H1 (cell line): ENCODE data around the gene DNMT1. TPM values are rescaled to one million over a fixed set of nuclear protein-coding genes. Genes with fewer than 3 reads are reported as not detected.
A peak's percentile ranks its signal among the peaks of the same experiment; 100 is the strongest.

Experiments used
- CTCF ChIA-PET: fragments of 300-600 bp; sonication (Branson Sonifier 250); formaldehyde crosslinking; loops from one replicate; lab custom pipeline; 2021; ENCODE audit not compliant: partially characterized antibody; lab: Charles Lee
- POLR2A ChIA-PET: fragments of 300-600 bp; sonication (Branson Sonifier 250); formaldehyde crosslinking; loops from one replicate; lab custom pipeline; 2021; ENCODE audit warnings: inconsistent platforms; ENCODE audit not compliant: partially characterized antibody; lab: Charles Lee
- DNase-seq, 2 experiments: peaks; one replicate each; pipeline versions ENCODE4 v3.0.0 to v3.0.0-alpha.2; 2010 to 2022; ENCODE audit warnings: low spot score in 2 of 2, low read depth in 1 of 2, mixed read lengths in 1 of 2
- FAIRE-seq: peaks from 2 replicates; lab custom pipeline; 2011; peaks lifted over from hg19 to GRCh38; lab: Jason Lieb, UNC
- H2AFZ ChIP-seq: 2 replicates; pipeline ENCODE4 v1.8.1; 2012; ENCODE audit warnings: low read length, inconsistent platforms
- H2AK5ac ChIP-seq: 2 replicates; pipeline ENCODE4 v1.6.1; 2013; ENCODE audit warnings: low read depth, low read length
- H2BK120ac ChIP-seq: replicated peaks from 2 replicates; pipeline ENCODE3; 2013; ENCODE audit warnings: low read depth, low read length, inconsistent platforms
- H2BK12ac ChIP-seq: 2 replicates; pipeline ENCODE4 v1.6.1; 2013; ENCODE audit warnings: low read depth, low read length
- H2BK15ac ChIP-seq: 2 replicates; pipeline ENCODE4 v1.6.1; 2013; ENCODE audit warnings: low read length
- H2BK20ac ChIP-seq: 2 replicates; pipeline ENCODE4 v1.6.1; 2013; ENCODE audit warnings: low read length
- H2BK5ac ChIP-seq: 2 replicates; pipeline ENCODE4 v1.6.1; 2013; ENCODE audit warnings: low read depth, low read length
- H3K14ac ChIP-seq: 2 replicates; pipeline ENCODE4 v1.6.1; 2013; ENCODE audit warnings: inconsistent platforms; ENCODE audit not compliant: insufficient read length
- H3K18ac ChIP-seq: 2 replicates; pipeline ENCODE4 v1.6.1; 2013; ENCODE audit warnings: low read length; ENCODE audit errors: extremely low read depth
- H3K23ac ChIP-seq: 2 replicates; pipeline ENCODE4 v1.6.1; 2013; ENCODE audit warnings: inconsistent platforms; ENCODE audit not compliant: insufficient read length
- H3K23me2 ChIP-seq: 2 replicates; pipeline ENCODE4 v1.6.1; 2013; ENCODE audit warnings: low read depth, low read length
- H3K27ac ChIP-seq: 2 replicates; pipeline ENCODE4 v1.6.1; 2011; ENCODE audit warnings: low read depth, low read length, inconsistent platforms
- H3K27me3 ChIP-seq, 4 experiments: replicated peaks in 1 of 4; 1 replicate in 1 of 4; 2 replicates in 3 of 4; pipeline versions ENCODE4 v1.6.1 to v1.8.1; 2011 to 2013; ENCODE audit warnings: low read length in 3 of 4, mild to moderate bottlenecking in 3 of 4, inconsistent platforms in 2 of 4, mixed read lengths in 2 of 4, moderate library complexity in 1 of 4; ENCODE audit not compliant: control insufficient read depth in 3 of 4, insufficient read depth in 3 of 4; ENCODE audit errors: extremely low read depth in 1 of 4
- H3K36me3 ChIP-seq, 4 experiments: 2 replicates each; pipeline versions ENCODE4 v1.6.1 to v1.8.1; 2011 to 2013; ENCODE audit warnings: mild to moderate bottlenecking in 4 of 4, low read length in 3 of 4, moderate library complexity in 2 of 4, control low read depth in 1 of 4, inconsistent platforms in 1 of 4; ENCODE audit not compliant: insufficient read depth in 4 of 4, control insufficient read depth in 2 of 4
- H3K4ac ChIP-seq: replicated peaks from 2 replicates; pipeline ENCODE3; 2013; ENCODE audit warnings: low read length, low read depth, mixed read lengths, inconsistent platforms; ENCODE audit not compliant: insufficient read length
- H3K4me1 ChIP-seq, 4 experiments: replicated peaks in 1 of 4; 1 replicate in 1 of 4; 2 replicates in 3 of 4; pipeline versions ENCODE4 v1.6.1 to v1.8.1; 2011 to 2013; ENCODE audit warnings: low read length in 3 of 4, inconsistent platforms in 2 of 4, mixed read lengths in 1 of 4; ENCODE audit not compliant: insufficient read depth in 4 of 4, control insufficient read depth in 3 of 4
- H3K4me2 ChIP-seq, 2 experiments: 2 replicates each; pipeline versions ENCODE4 v1.6.1 to v1.8.1; 2011 to 2013; ENCODE audit warnings: low read depth in 2 of 2, low read length in 2 of 2, control low read depth in 1 of 2, inconsistent platforms in 1 of 2, mild to moderate bottlenecking in 1 of 2; ENCODE audit not compliant: insufficient read depth in 1 of 2
- H3K4me3 ChIP-seq, 4 experiments: fragments of 200-600, 300-600 bp in 1 of 4; sonication (generic), shearing (Covaris generic), sonication (Bioruptor Twin) in 1 of 4; 2 replicates each; pipeline versions ENCODE4 v1.5.1 to v1.8.1; 2011 to 2016; ENCODE audit warnings: low read length in 4 of 4, low read depth in 3 of 4, control low read depth in 2 of 4, inconsistent platforms in 2 of 4, mild to moderate bottlenecking in 2 of 4, mixed read lengths in 1 of 4, moderate library complexity in 1 of 4; ENCODE audit not compliant: insufficient read depth in 2 of 4; ENCODE audit errors: extremely low read depth in 1 of 4
- H3K56ac ChIP-seq: replicated peaks from 2 replicates; pipeline ENCODE3; 2013; ENCODE audit warnings: low read depth, mild to moderate bottlenecking, mixed read lengths, low read length, inconsistent platforms; ENCODE audit not compliant: insufficient read length
- H3K79me1 ChIP-seq: 2 replicates; pipeline ENCODE4 v1.6.1; 2013; ENCODE audit warnings: low read depth, low read length, control low read depth
- H3K79me2 ChIP-seq, 2 experiments: 2 replicates each; pipeline versions ENCODE4 v1.6.1 to v1.8.1; 2012 to 2013; ENCODE audit warnings: low read length in 2 of 2, mild to moderate bottlenecking in 2 of 2, inconsistent platforms in 1 of 2; ENCODE audit not compliant: insufficient read depth in 2 of 2, control insufficient read depth in 1 of 2
- H3K9ac ChIP-seq, 4 experiments: replicated peaks in 1 of 4; 1 replicate in 1 of 4; 2 replicates in 3 of 4; pipeline versions ENCODE4 v1.6.1 to v1.8.1; 2011 to 2013; ENCODE audit warnings: low read depth in 3 of 4, low read length in 3 of 4, control low read depth in 2 of 4, mild to moderate bottlenecking in 2 of 4, moderate library complexity in 2 of 4, inconsistent platforms in 1 of 4; ENCODE audit errors: extremely low read depth in 1 of 4
- H3K9me3 ChIP-seq, 2 experiments: 2 replicates each; pipeline versions ENCODE4 v1.6.1 to v1.8.1; 2012 to 2013; ENCODE audit warnings: mild to moderate bottlenecking in 2 of 2, moderate library complexity in 2 of 2, control low read depth in 1 of 2, inconsistent platforms in 1 of 2, low read depth in 1 of 2, low read length in 1 of 2, mixed read lengths in 1 of 2; ENCODE audit not compliant: insufficient read depth in 2 of 2
- H4K20me1 ChIP-seq, 2 experiments: replicated peaks in 1 of 2; 2 replicates each; pipeline versions ENCODE3 to v1.8.1; 2011 to 2013; ENCODE audit warnings: inconsistent platforms in 2 of 2, low read length in 2 of 2, mild to moderate bottlenecking in 1 of 2; ENCODE audit not compliant: insufficient read depth in 2 of 2, control insufficient read depth in 1 of 2
- H4K5ac ChIP-seq: 2 replicates; pipeline ENCODE4 v1.6.1; 2013; ENCODE audit warnings: low read length, low read depth, mixed read lengths, inconsistent platforms; ENCODE audit not compliant: insufficient read length
- H4K8ac ChIP-seq: 2 replicates; pipeline ENCODE4 v1.8.0; 2013; ENCODE audit warnings: mild to moderate bottlenecking, moderate library complexity, low read length, inconsistent platforms; ENCODE audit not compliant: insufficient read depth; ENCODE audit errors: extremely low read depth
- H4K91ac ChIP-seq: replicated peaks from 2 replicates; pipeline ENCODE3; 2013; ENCODE audit warnings: low read length, mixed read lengths, inconsistent platforms; ENCODE audit not compliant: insufficient read length
- EZH2 ChIP-seq: fragments of 200-600 bp; sonication (generic); IDR thresholded peaks from 2 replicates; pipeline ENCODE4 v1.7.1; 2012; ENCODE audit warnings: low read depth, mild to moderate bottlenecking, moderate library complexity, low read length, inconsistent platforms; ENCODE audit not compliant: severe bottlenecking
- JUND ChIP-seq: IDR thresholded peaks from 2 replicates; pipeline ENCODE4 v1.6.1; 2011; ENCODE audit warnings: mild to moderate bottlenecking, improper control_type of control experiment, low read length
- POU5F1 ChIP-seq: IDR thresholded peaks from 2 replicates; pipeline ENCODE4 v1.6.1; 2011; ENCODE audit warnings: low read depth, mild to moderate bottlenecking, low read length, moderate library complexity
- RNF2 ChIP-seq: fragments of 200-900, 300-1000 bp; sonication (generic); IDR thresholded peaks from 2 replicates; pipeline ENCODE4 v1.7.1; 2016; ENCODE audit warnings: borderline replicate concordance, low read depth, mild to moderate bottlenecking, antibody characterized with exemption, low read length; ENCODE audit not compliant: poor library complexity, severe bottlenecking; ENCODE audit errors: missing control alignments
- TBP ChIP-seq: IDR thresholded peaks from 2 replicates; pipeline ENCODE4 v1.6.1; 2011; ENCODE audit warnings: low read depth, low read length, improper control_type of control experiment
- TEAD4 ChIP-seq: IDR thresholded peaks from 2 replicates; pipeline ENCODE4 v1.6.1; 2012; ENCODE audit warnings: low read depth, low read length, inconsistent platforms, mixed read lengths
- WGBS, 2 experiments: shearing (Covaris generic) in 1 of 2; methylation state at CpG; one replicate each; pipeline versions ENCODE4 v1.1.6 to v1.1.7; 2013 to 2015; ENCODE audit warnings: low lambda C conversion rate in 2 of 2, mixed read lengths in 2 of 2, inconsistent platforms in 1 of 2, low coverage in 1 of 2, missing lambda C conversion rate in 1 of 2; ENCODE audit not compliant: insufficient replicate concordance in 2 of 2, insufficient coverage in 1 of 2, insufficient read length in 1 of 2; ENCODE audit errors: extremely low coverage in 1 of 2, missing lambda C conversion rate in 1 of 2; 5-methylcytosine and 5-hydroxymethylcytosine counted together
- polyA plus RNA-seq, 7 experiments: library from polyadenylated mRNA; depleted of rRNA in 3 of 7; stranded (reverse) in 5 of 7; unstranded in 2 of 7; fragments of >200 nt in 5 of 7; fragments of 200-250 nt in 2 of 7; gene quantifications; 1 replicate in 5 of 7; 2 replicates in 1 of 7; 4 replicates in 1 of 7; pipeline versions ENCODE4 v1.2.1 to v1.2.3, GENCODE V29; 2011 to 2013; ENCODE audit warnings: missing spikeins in 2 of 7, mixed read lengths in 2 of 7
- total RNA-seq: library from RNA; stranded (reverse); fragmentation: NEBNext Ultra II Directional; extraction: Animal tissue kit (Norgen Biotek cat#: 25700); gene quantifications from 2 replicates; pipeline ENCODE4 v1.2.1, GENCODE V29; 2021

DNMT1 gene
- total and polyA plus RNA-seq, 2 of the 8 experiments (the other 6 are each of a cell fraction or from before 2014, with no cell fraction given), result 101 to 210 TPM

DNA sequence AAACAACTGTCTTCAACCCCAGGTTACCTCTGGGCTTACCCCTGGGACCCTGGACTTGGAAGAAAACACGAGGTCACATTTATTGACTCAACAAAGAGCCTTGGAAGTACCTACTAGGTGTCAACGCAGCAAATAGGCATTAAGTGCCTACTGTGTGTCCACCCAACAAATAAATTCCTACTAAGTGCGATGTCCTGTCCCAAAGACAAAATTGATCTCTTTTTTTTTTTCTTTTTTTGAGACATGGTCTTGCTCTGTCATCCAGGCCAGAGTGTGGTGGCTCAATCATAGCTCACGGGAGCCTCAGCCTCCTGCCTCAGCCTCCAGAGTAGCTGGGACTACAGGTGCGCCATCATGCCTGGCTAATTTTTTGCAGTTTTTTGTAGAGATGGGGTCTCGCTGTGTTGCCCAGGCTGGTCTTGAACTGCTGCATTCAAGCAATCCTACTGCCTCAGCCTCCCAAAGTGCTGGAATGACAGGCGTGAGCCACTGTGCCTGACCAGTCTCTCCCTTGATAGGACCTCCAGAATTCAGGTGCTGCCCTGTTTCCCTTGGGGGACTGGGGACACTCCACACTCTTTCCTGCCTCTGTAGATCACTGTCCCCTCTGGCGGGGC is 37.0 kb upstream of the DNMT1 start:
- ChIA-PET POLR2A (interaction anchor here (0.6 to 2.1 kb wide), 5 partner anchors 12 to 130 kb away, joined by 3 to 9 read pairs (median 3); partner anchors contain the start of genes DNMT1 and MRPL4), CTCF (interaction anchor here (0.6 to 1.1 kb wide), 2 partner anchors 15 to 136 kb away, joined by 3 to 4 read pairs; no protein-coding TSS in a partner anchor)
- Histone ChIP-seq H3K36me3 (no peaks in the 10 kb centered on the region), H3K79me1 (peaks cover 5% of the 10 kb centered on the region), H3K9ac (peak overlapping the region in 3 of 4 experiments; percentile 40 to 61 (median 53); a peak in 5 of 7 replicates), H3K4ac (no peak overlapping the region), H2AK5ac (peak overlapping the region; percentile 39), H2BK120ac (no peak overlapping the region), H4K20me1 (peaks cover 3 to 7% of the 10 kb centered on the region in 2 experiments), H2BK5ac (no peak overlapping the region), H3K4me2 (peak overlapping the region; percentile 81 to 82), H3K23ac (no peak overlapping the region), H3K27me3 (0 out of 7 replicates have a peak, but pooled peaks cover 0 to 3% (median 0%) of the 10 kb centered on the region in 4 experiments), H3K79me2 (peaks cover 0 to 9% of the 10 kb centered on the region in 2 experiments; a peak in 2 of 4 replicates), H4K8ac (peak overlapping the region; percentile 54), H3K56ac (no peak overlapping the region), H3K4me3 (peak overlapping the region; percentile 18 to 88 (median 44); a peak in 6 of 8 replicates), H3K27ac (no peak overlapping the region), H4K5ac (no peak overlapping the region), H4K91ac (peak overlapping the region; percentile 84), H2AFZ (0 out of 2 replicates have a peak overlapping the region, but pooled peaks have one; percentile 24), H3K14ac (no peak overlapping the region), H3K23me2 (peaks cover 10% of the 10 kb centered on the region; the same call in 1 of the 2 replicates), H2BK20ac (no peak overlapping the region), H3K18ac (peak overlapping the region; percentile 60; the same call in 1 of the 2 replicates)
- DNase-seq, result no peak
- 69% methylated on average over 8 of the region's 8 CpGs; no CpG with 5 or more reads in 1 of the 2 experiments for WGBS, 2 experiments
- TF ChIP-seq JUND (no peak), POU5F1 (no peak), EZH2 (no peak), RNF2 (no peak), TEAD4 (no peak), TBP (no peak)
- TF ChIP-seq, all 59 proteins: peak for 0
- peak overlapping the region; percentile 68 for H2BK12ac ChIP-seq
- FAIRE-seq, result no peak
- H2BK15ac ChIP-seq, result peak overlapping the region; percentile 88; the same call in 1 of the 2 replicates
- H3K4me1 ChIP-seq, result peaks cover under 1 to 7% (median 3%) of the 10 kb centered on the region in 4 experiments; a peak in 4 of 7 replicates
- H3K9me3 ChIP-seq, result no peaks in the 10 kb centered on the region
